ENCODE results near the gene CNOT2. TPM values are rescaled to one million over a fixed set of nuclear protein-coding genes. Genes with fewer than 3 reads are reported as not detected.

Gene CNOT2
- total and polyA plus RNA-seq, 2 donors (not counting 3 experiments of a cell fraction or from before 2014, with no cell fraction given), result 52.2 to 79.7 TPM

DNA sequence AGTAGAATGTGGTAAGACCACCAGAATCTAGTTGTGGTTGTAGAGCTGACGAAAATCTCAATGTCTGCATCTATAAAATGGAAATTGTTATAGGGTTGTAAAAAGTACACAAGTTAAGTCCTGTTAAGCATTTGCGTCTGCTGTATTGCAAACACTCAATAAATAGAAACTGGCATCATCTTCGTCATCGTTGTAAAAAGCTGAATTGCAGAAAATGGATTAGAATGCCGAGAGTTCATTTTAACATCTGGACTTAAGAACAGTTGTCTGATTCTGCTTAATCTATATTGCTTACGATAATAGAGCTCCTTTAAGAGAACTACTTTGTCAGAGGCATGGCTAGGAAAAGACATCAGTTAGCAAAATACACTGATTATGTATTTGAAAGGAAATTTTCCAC lies 156.1 kb downstream of the CNOT2 start:
- Histone ChIP-seq H4K20me1 (replicated peaks; ENCODE audit: control insufficient read depth, extremely low read depth, insufficient read depth, low read length) (no peaks in the 10 kb centered on the region), H2AFZ (ENCODE audit: low read depth, low read length) (no peak overlapping the region), H3K27ac (ENCODE audit: insufficient read depth, low read depth, low read length) (no peak overlapping the region), H3K9ac (replicated peaks; ENCODE audit: extremely low read depth, insufficient read depth, low read length) (no peak overlapping the region), H3K9me3 (replicated peaks; ENCODE audit: control insufficient read depth, insufficient read depth, low read length) (no peaks in the 10 kb centered on the region), H3K27me3 (ENCODE audit: control insufficient read depth in 2 of 2, insufficient read depth in 2 of 2, low read length in 2 of 2) (peaks cover 0 to 2% of the 10 kb centered on the region in 2 experiments), H3K4me2 (ENCODE audit: insufficient read depth, low read length) (no peak overlapping the region), H3K79me2 (ENCODE audit: control insufficient read depth, insufficient read depth, low read length) (no peaks in the 10 kb centered on the region), H3K36me3 (ENCODE audit: control insufficient read depth in 2 of 2, extremely low read depth in 1 of 2, insufficient read depth in 2 of 2, low read length in 2 of 2) (no peaks in the 10 kb centered on the region), H3K4me3 (replicated peaks in 1 of 3; ENCODE audit: insufficient read depth in 1 of 3, low read depth in 1 of 3, low read length in 3 of 3) (no peak overlapping the region), H3K4me1 (ENCODE audit: control insufficient read depth, extremely low read depth, insufficient read depth, low read length) (no peaks in the 10 kb centered on the region), H3K9me1 (replicated peaks; ENCODE audit: control insufficient read depth, extremely low read depth, insufficient read depth, low read length) (no peaks in the 10 kb centered on the region)
- CTCF ChIA-PET, result no interaction called here
- intact Hi-C loops (cut with micrococcal nuclease), result no loop called here
- POLR2A ChIA-PET, result no interaction called here
- dilution Hi-C loops (cut with MboI; ENCODE audit: extremely low pct_ligation_motif_present, low sequenced_read_pairs), result no loop called here
- TF ChIP-seq GATA2 (IDR thresholded peaks at IDR 0.05; ENCODE audit: insufficient read depth, insufficient read length, low read depth, low read length), result no peak
- TF ChIP-seq MYC (IDR thresholded peaks at IDR 0.05; ENCODE audit: low read depth, low read length), result no peak
- TF ChIP-seq, protein P1, sequence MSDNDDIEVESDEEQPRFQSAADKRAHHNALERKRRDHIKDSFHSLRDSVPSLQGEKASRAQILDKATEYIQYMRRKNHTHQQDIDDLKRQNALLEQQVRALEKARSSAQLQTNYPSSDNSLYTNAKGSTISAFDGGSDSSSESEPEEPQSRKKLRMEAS (IDR thresholded peaks at IDR 0.05; ENCODE audit: insufficient read depth, insufficient read length), result no peak
- TF ChIP-seq, protein P2, sequence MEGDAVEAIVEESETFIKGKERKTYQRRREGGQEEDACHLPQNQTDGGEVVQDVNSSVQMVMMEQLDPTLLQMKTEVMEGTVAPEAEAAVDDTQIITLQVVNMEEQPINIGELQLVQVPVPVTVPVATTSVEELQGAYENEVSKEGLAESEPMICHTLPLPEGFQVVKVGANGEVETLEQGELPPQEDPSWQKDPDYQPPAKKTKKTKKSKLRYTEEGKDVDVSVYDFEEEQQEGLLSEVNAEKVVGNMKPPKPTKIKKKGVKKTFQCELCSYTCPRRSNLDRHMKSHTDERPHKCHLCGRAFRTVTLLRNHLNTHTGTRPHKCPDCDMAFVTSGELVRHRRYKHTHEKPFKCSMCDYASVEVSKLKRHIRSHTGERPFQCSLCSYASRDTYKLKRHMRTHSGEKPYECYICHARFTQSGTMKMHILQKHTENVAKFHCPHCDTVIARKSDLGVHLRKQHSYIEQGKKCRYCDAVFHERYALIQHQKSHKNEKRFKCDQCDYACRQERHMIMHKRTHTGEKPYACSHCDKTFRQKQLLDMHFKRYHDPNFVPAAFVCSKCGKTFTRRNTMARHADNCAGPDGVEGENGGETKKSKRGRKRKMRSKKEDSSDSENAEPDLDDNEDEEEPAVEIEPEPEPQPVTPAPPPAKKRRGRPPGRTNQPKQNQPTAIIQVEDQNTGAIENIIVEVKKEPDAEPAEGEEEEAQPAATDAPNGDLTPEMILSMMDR (IDR thresholded peaks at IDR 0.05; ENCODE audit: extremely low read depth in 1 of 2, insufficient read depth in 1 of 2, low read depth in 1 of 2, low read length in 2 of 2), result no peak
- TF ChIP-seq POLR2A (IDR thresholded peaks at IDR 0.05; ENCODE audit: low read depth, low read length), result no peak
- no peak for TF ChIP-seq POLR2AphosphoS5 (IDR thresholded peaks at IDR 0.05; ENCODE audit: insufficient read depth, low read depth, low read length)
- FAIRE-seq (no peak), DNase-seq (ENCODE audit: low read depth, low spot score) (no peak)
- no TSS peak for BruUV-seq (replicated peaks)

DNA sequence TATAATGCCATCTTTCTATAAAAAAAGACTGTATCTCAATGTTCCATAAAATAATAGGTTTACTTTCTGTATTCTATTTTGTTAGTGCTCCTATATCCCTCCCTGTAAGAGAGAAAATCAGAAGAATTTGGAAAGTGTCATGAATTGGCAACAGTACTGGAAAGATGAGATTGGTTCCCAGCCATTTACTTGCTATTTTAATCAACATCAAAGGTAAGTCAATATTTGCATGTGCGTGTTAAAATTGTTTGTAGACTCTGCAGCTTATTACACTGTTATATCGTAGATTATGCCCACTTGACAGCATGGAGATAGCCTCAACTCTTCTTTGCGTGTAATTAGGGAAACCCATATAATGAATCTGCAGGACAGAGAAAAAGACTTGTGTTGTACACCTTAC lies 156.9 kb downstream of the CNOT2 start:
- TF ChIP-seq EZH2 (IDR thresholded peaks at IDR 0.05; ENCODE audit: borderline replicate concordance, low read depth, low read length, severe bottlenecking) (no peak), POLR2A (IDR thresholded peaks at IDR 0.05; ENCODE audit: low read depth, low read length) (no peak), FOS (IDR thresholded peaks at IDR 0.05; ENCODE audit: borderline replicate concordance, insufficient read depth, low read length) (no peak), POLR2AphosphoS5 (IDR thresholded peaks at IDR 0.05; ENCODE audit: insufficient read depth, low read depth, low read length) (no peak), MYC (IDR thresholded peaks at IDR 0.05; ENCODE audit: low read depth, low read length) (no peak), GATA2 (IDR thresholded peaks at IDR 0.05; ENCODE audit: insufficient read depth, insufficient read length, low read depth, low read length) (no peak)
- TF ChIP-seq, protein P1 (IDR thresholded peaks at IDR 0.05; ENCODE audit: insufficient read depth, insufficient read length), result no peak
- Histone ChIP-seq H3K4me2 (ENCODE audit: insufficient read depth, low read length) (no peak overlapping the region), H3K79me2 (ENCODE audit: control insufficient read depth, insufficient read depth, low read length) (no peaks in the 10 kb centered on the region), H3K4me1 (ENCODE audit: control insufficient read depth, extremely low read depth, insufficient read depth, low read length) (no peaks in the 10 kb centered on the region), H3K9me1 (replicated peaks; ENCODE audit: control insufficient read depth, extremely low read depth, insufficient read depth, low read length) (no peaks in the 10 kb centered on the region), H3K9ac (replicated peaks; ENCODE audit: extremely low read depth, insufficient read depth, low read length) (no peak overlapping the region), H3K27ac (ENCODE audit: insufficient read depth, low read depth, low read length) (no peak overlapping the region), H3K9me3 (replicated peaks; ENCODE audit: control insufficient read depth, insufficient read depth, low read length) (no peaks in the 10 kb centered on the region), H3K4me3 (replicated peaks in 1 of 3; ENCODE audit: insufficient read depth in 1 of 3, low read depth in 1 of 3, low read length in 3 of 3) (no peak overlapping the region), H3K36me3 (ENCODE audit: control insufficient read depth in 2 of 2, extremely low read depth in 1 of 2, insufficient read depth in 2 of 2, low read length in 2 of 2) (no peaks in the 10 kb centered on the region), H4K20me1 (replicated peaks; ENCODE audit: control insufficient read depth, extremely low read depth, insufficient read depth, low read length) (no peaks in the 10 kb centered on the region), H2AFZ (ENCODE audit: low read depth, low read length) (no peak overlapping the region), H3K27me3 (ENCODE audit: control insufficient read depth in 2 of 2, insufficient read depth in 2 of 2, low read length in 2 of 2) (peaks cover 2 to 4% of the 10 kb centered on the region in 2 experiments)
- FAIRE-seq, result no peak
- ChIA-PET POLR2A (no interaction called here), CTCF (no interaction called here)
- intact Hi-C loops (cut with micrococcal nuclease), result loop anchor here (5.0 kb wide), 1 partner anchor 332 kb away; no protein-coding TSS in a partner anchor
- dilution Hi-C loops (cut with MboI; ENCODE audit: extremely low pct_ligation_motif_present, low sequenced_read_pairs), result no loop called here
- no peak for DNase-seq (ENCODE audit: low read depth, low spot score)
- no TSS peak for BruUV-seq (replicated peaks)

All from endothelial cell of umbilical vein (primary cell).